Astrocyte (in vitro differentiated cells and primary cell): ENCODE measurements around the gene SNX5. TPM values are rescaled to one million over a fixed set of nuclear protein-coding genes. Genes with fewer than 3 reads are reported as not detected.

Experiments used
- DNase-seq: peaks from one replicate; pipeline ENCODE4 v3.0.0-alpha.2; 2010; ENCODE audit warnings: low read depth
- FAIRE-seq: peaks from 2 replicates; lab custom pipeline; 2011; peaks lifted over from hg19 to GRCh38; lab: Jason Lieb, UNC
- H2AFZ ChIP-seq: 2 replicates; pipeline ENCODE4 v1.6.0; 2012; ENCODE audit warnings: low read depth, low read length, inconsistent platforms
- H3K27ac ChIP-seq: 2 replicates; pipeline ENCODE4 v1.5.1; 2011; ENCODE audit warnings: low read depth, low read length, inconsistent platforms
- H3K27me3 ChIP-seq: 2 replicates; pipeline ENCODE4 v1.6.0; 2011; ENCODE audit warnings: low read length, inconsistent platforms; ENCODE audit not compliant: insufficient read depth
- H3K36me3 ChIP-seq: 2 replicates; pipeline ENCODE4 v1.5.1; 2011; ENCODE audit warnings: low read length, inconsistent platforms; ENCODE audit not compliant: insufficient read depth
- H3K4me1 ChIP-seq: 2 replicates; pipeline ENCODE4 v1.5.1; 2011; ENCODE audit warnings: low read length, inconsistent platforms; ENCODE audit not compliant: insufficient read depth
- H3K4me2 ChIP-seq: 2 replicates; pipeline ENCODE4 v1.6.0; 2012; ENCODE audit warnings: low read length, inconsistent platforms
- H3K4me3 ChIP-seq: 2 replicates; pipeline ENCODE4 v1.5.1; 2011; ENCODE audit warnings: low read depth, mild to moderate bottlenecking, low read length, inconsistent platforms; ENCODE audit not compliant: insufficient read depth
- H3K79me2 ChIP-seq: 2 replicates; pipeline ENCODE4 v1.6.0; 2012; ENCODE audit warnings: mild to moderate bottlenecking, low read length, inconsistent platforms; ENCODE audit not compliant: insufficient read depth
- H3K9ac ChIP-seq: 2 replicates; pipeline ENCODE4 v1.6.0; 2012; ENCODE audit warnings: mild to moderate bottlenecking, low read length, inconsistent platforms
- H3K9me3 ChIP-seq: 2 replicates; pipeline ENCODE4 v1.5.1; 2012; ENCODE audit warnings: low read depth, mild to moderate bottlenecking, low read length, inconsistent platforms; ENCODE audit not compliant: insufficient read depth
- H4K20me1 ChIP-seq: 2 replicates; pipeline ENCODE4 v1.6.0; 2012; ENCODE audit warnings: low read length, inconsistent platforms; ENCODE audit not compliant: insufficient read depth
- H3K27ac Mint-ChIP-seq: one replicate; pipeline ENCODE4 v1.8.0; 2021; ENCODE audit warnings: mild to moderate bottlenecking, mixed read lengths; ENCODE audit not compliant: unreplicated experiment
- H3K27me3 Mint-ChIP-seq: one replicate; pipeline ENCODE4 v1.8.0; 2021; ENCODE audit warnings: low read depth, mixed read lengths; ENCODE audit not compliant: unreplicated experiment
- H3K36me3 Mint-ChIP-seq: one replicate; pipeline ENCODE4 v1.8.0; 2021; ENCODE audit warnings: low read depth, mixed read lengths; ENCODE audit not compliant: unreplicated experiment
- H3K4me1 Mint-ChIP-seq: one replicate; pipeline ENCODE4 v1.8.0; 2021; ENCODE audit warnings: low read depth, mixed read lengths; ENCODE audit not compliant: unreplicated experiment
- H3K4me3 Mint-ChIP-seq: one replicate; pipeline ENCODE4 v1.8.0; 2021; ENCODE audit warnings: mild to moderate bottlenecking, moderate library complexity, mixed read lengths; ENCODE audit not compliant: unreplicated experiment
- H3K9me3 Mint-ChIP-seq: one replicate; pipeline ENCODE4 v1.8.0; 2021; ENCODE audit warnings: mild to moderate bottlenecking, mixed read lengths; ENCODE audit not compliant: unreplicated experiment
- EZH2 ChIP-seq: IDR thresholded peaks from 2 replicates; pipeline ENCODE4 v1.6.1; 2012; ENCODE audit warnings: mild to moderate bottlenecking, low read length, inconsistent platforms; ENCODE audit not compliant: insufficient read depth
- total RNA-seq: library from RNA; stranded (reverse); gene quantifications from 2 replicates; pipeline ENCODE4 v1.2.1, GENCODE V29; 2021
- TF ChIP-seq, protein P1 (sequence below): IDR thresholded peaks from 2 replicates; pipeline ENCODE4 v1.5.1; 2011; ENCODE audit warnings: low read depth, mild to moderate bottlenecking, inconsistent platforms, low read length, moderate library complexity; ENCODE audit not compliant: insufficient read depth

SNX5 gene
- total RNA-seq, 1 donor from 2014 or later = 95.1 TPM

DNA sequence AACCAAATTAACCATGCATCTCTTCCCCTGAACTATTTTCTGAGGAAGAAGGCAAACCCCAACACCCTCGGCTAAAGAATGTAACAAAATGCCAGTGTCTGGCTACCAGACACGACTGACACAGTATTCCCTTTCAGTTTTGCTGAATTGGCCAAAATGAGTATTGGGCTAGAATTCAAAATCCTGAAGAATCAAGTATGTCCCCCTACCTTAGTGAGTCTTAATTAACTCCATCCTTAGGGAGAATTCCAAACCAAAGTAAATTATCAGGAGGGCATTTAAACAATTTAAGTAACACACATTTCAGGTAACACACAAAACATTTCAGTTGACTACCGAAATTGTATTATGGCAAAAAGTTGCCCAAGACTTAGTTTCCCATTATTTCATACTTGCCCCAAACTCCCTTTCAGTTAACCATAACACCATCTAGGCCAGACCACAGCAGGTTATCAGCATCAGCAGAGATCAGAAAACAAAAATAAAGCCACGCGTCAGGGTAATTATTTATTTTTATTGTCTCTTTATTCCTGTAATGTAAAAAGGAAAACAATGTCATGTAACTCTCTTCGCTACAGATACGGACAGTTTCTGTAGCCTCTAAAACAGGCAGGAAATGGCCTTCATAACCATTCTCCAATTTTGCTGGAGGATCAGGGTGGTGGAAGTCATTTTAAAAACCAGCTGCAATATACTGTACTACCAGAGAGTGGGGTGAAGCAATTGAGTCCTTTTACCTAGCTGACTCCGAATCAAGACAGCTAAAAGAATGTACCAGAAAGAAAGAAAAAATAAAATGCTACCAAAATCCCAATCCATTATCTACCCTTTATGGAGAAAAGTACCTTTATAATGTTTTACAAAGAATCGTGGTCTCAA lies 1.9 kb downstream of the SNX5 start:
- DNase-seq (no peak), FAIRE-seq (no peak)
- TF ChIP-seq, protein P1, sequence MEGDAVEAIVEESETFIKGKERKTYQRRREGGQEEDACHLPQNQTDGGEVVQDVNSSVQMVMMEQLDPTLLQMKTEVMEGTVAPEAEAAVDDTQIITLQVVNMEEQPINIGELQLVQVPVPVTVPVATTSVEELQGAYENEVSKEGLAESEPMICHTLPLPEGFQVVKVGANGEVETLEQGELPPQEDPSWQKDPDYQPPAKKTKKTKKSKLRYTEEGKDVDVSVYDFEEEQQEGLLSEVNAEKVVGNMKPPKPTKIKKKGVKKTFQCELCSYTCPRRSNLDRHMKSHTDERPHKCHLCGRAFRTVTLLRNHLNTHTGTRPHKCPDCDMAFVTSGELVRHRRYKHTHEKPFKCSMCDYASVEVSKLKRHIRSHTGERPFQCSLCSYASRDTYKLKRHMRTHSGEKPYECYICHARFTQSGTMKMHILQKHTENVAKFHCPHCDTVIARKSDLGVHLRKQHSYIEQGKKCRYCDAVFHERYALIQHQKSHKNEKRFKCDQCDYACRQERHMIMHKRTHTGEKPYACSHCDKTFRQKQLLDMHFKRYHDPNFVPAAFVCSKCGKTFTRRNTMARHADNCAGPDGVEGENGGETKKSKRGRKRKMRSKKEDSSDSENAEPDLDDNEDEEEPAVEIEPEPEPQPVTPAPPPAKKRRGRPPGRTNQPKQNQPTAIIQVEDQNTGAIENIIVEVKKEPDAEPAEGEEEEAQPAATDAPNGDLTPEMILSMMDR = peak; percentile 27
- TF ChIP-seq EZH2 = no peak
- Histone ChIP-seq H3K36me3 (peaks cover 6% of the 10 kb centered on the region), H3K9me3 (no peaks in the 10 kb centered on the region), H4K20me1 (peaks cover 64% of the 10 kb centered on the region), H3K4me1 (peaks cover 52% of the 10 kb centered on the region), H3K27me3 (no peaks in the 10 kb centered on the region), H3K27ac (peak overlapping the region; percentile 99), H2AFZ (no peak overlapping the region), H3K9ac (peak overlapping the region; percentile 98), H3K4me2 (peak overlapping the region; percentile 95), H3K79me2 (peaks cover 94% of the 10 kb centered on the region), H3K4me3 (peak overlapping the region; percentile 90)
- H3K4me1 Mint-ChIP-seq = peaks cover 28% of the 10 kb centered on the region
- peak overlapping the region; percentile 85 for H3K4me3 Mint-ChIP-seq
- H3K36me3 Mint-ChIP-seq = peaks cover 12% of the 10 kb centered on the region
- no peaks in the 10 kb centered on the region for H3K9me3 Mint-ChIP-seq
- H3K27me3 Mint-ChIP-seq = no peaks in the 10 kb centered on the region
- H3K27ac Mint-ChIP-seq = peak overlapping the region; percentile 91

DNA sequence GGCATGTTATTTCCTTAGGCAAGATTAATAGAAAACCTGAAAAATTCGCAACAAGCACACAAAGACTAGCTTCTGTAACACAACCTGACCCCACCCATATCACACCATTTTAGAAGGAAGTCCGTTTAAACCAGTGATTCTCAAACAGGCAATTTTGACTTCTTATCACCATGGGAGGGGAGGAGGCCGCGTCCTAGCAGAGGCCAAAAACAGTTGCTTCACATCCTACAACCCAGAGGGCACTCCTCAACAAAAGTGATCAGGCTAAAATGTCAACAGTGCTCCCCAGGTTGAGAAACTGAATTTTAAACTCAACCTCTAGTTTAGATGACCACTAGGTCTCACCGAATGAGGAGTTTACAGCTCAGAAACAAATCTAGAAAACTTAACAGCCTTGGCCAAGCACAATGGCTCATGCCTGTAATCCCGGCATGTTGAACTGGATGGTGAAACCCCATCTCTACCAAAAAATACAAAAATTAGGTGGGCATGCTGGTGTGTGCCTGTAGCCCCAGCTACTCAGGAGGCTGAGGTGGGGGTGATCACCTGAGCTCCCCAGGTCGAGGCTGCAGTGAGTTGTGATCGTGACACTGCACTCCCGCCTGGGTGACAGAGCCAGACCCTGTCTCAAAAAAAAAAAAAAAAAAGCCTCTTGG lies 3.4 kb downstream of the SNX5 start:
- TF ChIP-seq, protein P1 = no peak
- peaks cover 37% of the 10 kb centered on the region for H3K4me1 Mint-ChIP-seq
- peaks cover 12% of the 10 kb centered on the region for H3K36me3 Mint-ChIP-seq
- peak overlapping the region; percentile 85 for H3K4me3 Mint-ChIP-seq
- H3K4me3 ChIP-seq = peak overlapping the region; percentile 90
- no peak overlapping the region for H3K27ac ChIP-seq
- peaks cover 6% of the 10 kb centered on the region for H3K36me3 ChIP-seq
- H2AFZ ChIP-seq = no peak overlapping the region
- peaks cover 94% of the 10 kb centered on the region for H3K79me2 ChIP-seq
- H3K9ac ChIP-seq = peak overlapping the region; percentile 98
- H3K27me3 ChIP-seq = no peaks in the 10 kb centered on the region
- DNase-seq (no peak), FAIRE-seq (no peak)
- peak overlapping the region; percentile 95 for H3K4me2 ChIP-seq
- H3K9me3 ChIP-seq = no peaks in the 10 kb centered on the region
- no peaks in the 10 kb centered on the region for H3K9me3 Mint-ChIP-seq
- no peaks in the 10 kb centered on the region for H3K27me3 Mint-ChIP-seq
- H4K20me1 ChIP-seq = peaks cover 78% of the 10 kb centered on the region
- H3K4me1 ChIP-seq = peaks cover 45% of the 10 kb centered on the region
- H3K27ac Mint-ChIP-seq = peak overlapping the region; percentile 87
